Neural cell (in vitro differentiated cells): ENCODE measurements around the gene DNAH10. TPM values are rescaled to one million over a fixed set of nuclear protein-coding genes. Genes with fewer than 3 reads are reported as not detected.
A peak's percentile ranks its signal among the peaks of the same experiment; 100 is the strongest.
"Not testable (repeated sequence)": the region's sequence is repeated elsewhere in the genome, so short reads cannot be mapped to it uniquely, and the experiment has no call there.

ENCODE experiments used
- H2AFZ ChIP-seq: fragments of 200-600, 300-800 bp; sonication (generic), shearing (Covaris generic); 2 replicates; pipeline ENCODE4 v1.6.0; 2014; ENCODE audit warnings: low read depth, mild to moderate bottlenecking, antibody characterized with exemption, low read length, moderate library complexity
- H3F3A ChIP-seq: fragments of 200-600 bp; shearing (Covaris generic); 2 replicates; pipeline ENCODE4 v1.6.1; 2016; ENCODE audit warnings: mild to moderate bottlenecking, moderate library complexity, mixed read lengths, antibody characterized with exemption, low read length; ENCODE audit not compliant: insufficient read depth, poor library complexity, severe bottlenecking
- H3K27ac ChIP-seq: fragments of 200-600, 300-800 bp; sonication (generic), shearing (Covaris generic); 2 replicates; pipeline ENCODE4 v1.5.1; 2014; ENCODE audit warnings: mild to moderate bottlenecking, low read length, moderate library complexity
- H3K27me3 ChIP-seq: fragments of 300-800, 200-600 bp; sonication (generic), shearing (Covaris generic); 2 replicates; pipeline ENCODE4 v1.6.0; 2014; ENCODE audit warnings: mild to moderate bottlenecking, low read depth, low read length, moderate library complexity; ENCODE audit not compliant: insufficient read depth
- H3K36me3 ChIP-seq: fragments of 300-800, 200-600 bp; sonication (generic), shearing (Covaris generic); 2 replicates; pipeline ENCODE4 v1.5.1; 2014; ENCODE audit warnings: mild to moderate bottlenecking, antibody characterized with exemption, low read length, moderate library complexity; ENCODE audit not compliant: insufficient read depth
- H3K4me2 ChIP-seq: fragments of 300-800, 200-600 bp; sonication (generic), shearing (Covaris generic); 2 replicates; pipeline ENCODE4 v1.6.0; 2014; ENCODE audit warnings: mild to moderate bottlenecking, low read length
- H3K4me3 ChIP-seq: fragments of 300-800, 200-600 bp; sonication (generic), shearing (Covaris generic); 2 replicates; pipeline ENCODE4 v1.5.1; 2014; ENCODE audit warnings: mild to moderate bottlenecking, low read length, moderate library complexity
- H3K79me2 ChIP-seq: fragments of 200-600 bp; shearing (Covaris generic); replicated peaks from 2 replicates; pipeline ENCODE4 v1.6.0; 2014; ENCODE audit warnings: mild to moderate bottlenecking, low read length, moderate library complexity; ENCODE audit not compliant: insufficient read depth
- H3K9ac ChIP-seq: fragments of 300-800, 200-600 bp; sonication (generic), shearing (Covaris generic); 2 replicates; pipeline ENCODE4 v1.6.1; 2016; ENCODE audit warnings: mild to moderate bottlenecking, low read length, mixed read lengths
- H3K9me2 ChIP-seq: fragments of 200-600 bp; shearing (Covaris generic); 2 replicates; pipeline ENCODE4 v1.6.1; 2016; ENCODE audit warnings: mild to moderate bottlenecking, low read length, mixed read lengths; ENCODE audit not compliant: insufficient read depth
- H3K9me3 ChIP-seq: fragments of 200-600, 300-800 bp; sonication (generic), shearing (Covaris generic); 2 replicates; pipeline ENCODE4 v1.6.1; 2016; ENCODE audit warnings: mild to moderate bottlenecking, mixed run types, low read length, moderate library complexity, mixed read lengths
- H4K20me1 ChIP-seq: fragments of 200-600 bp; shearing (Covaris generic); 2 replicates; pipeline ENCODE4 v1.6.1; 2016; ENCODE audit warnings: mild to moderate bottlenecking, mixed run types; ENCODE audit not compliant: insufficient read depth
- CTCF ChIP-seq: fragments of 450-650 bp; IDR thresholded peaks from 2 replicates; pipeline ENCODE4 v1.5.1; 2014; ENCODE audit warnings: antibody characterized with exemption, mild to moderate bottlenecking, moderate library complexity; ENCODE audit not compliant: poor library complexity, severe bottlenecking
- EP300 ChIP-seq: fragments of 450-650 bp; conservative IDR thresholded peaks from 2 replicates; pipeline ENCODE4 v1.6.1; 2014; ENCODE audit warnings: antibody characterized with exemption, mild to moderate bottlenecking, moderate library complexity; ENCODE audit not compliant: poor library complexity, severe bottlenecking
- EZH2 ChIP-seq: fragments of 200-600, 300-800 bp; shearing (Covaris generic), sonication (generic); IDR thresholded peaks from 2 replicates; pipeline ENCODE4 v1.6.1; 2014; ENCODE audit warnings: antibody characterized with exemption, low read length, borderline replicate concordance, mild to moderate bottlenecking; ENCODE audit not compliant: insufficient read depth, poor library complexity, severe bottlenecking
- MXI1 ChIP-seq: fragments of 450-650 bp; conservative IDR thresholded peaks from 2 replicates; pipeline ENCODE4 v1.6.1; 2014; ENCODE audit warnings: antibody characterized with exemption, mild to moderate bottlenecking; ENCODE audit not compliant: poor library complexity, severe bottlenecking
- POLR2AphosphoS5 ChIP-seq: IDR thresholded peaks from 2 replicates; pipeline ENCODE4 v1.6.1; 2012
- RAD21 ChIP-seq: fragments of 450-650 bp; conservative IDR thresholded peaks from 2 replicates; pipeline ENCODE4 v1.6.1; 2014; ENCODE audit warnings: antibody characterized with exemption, mild to moderate bottlenecking, moderate library complexity
- REST ChIP-seq: IDR thresholded peaks from 2 replicates; pipeline ENCODE4 v1.6.1; 2012; ENCODE audit warnings: borderline replicate concordance
- SMC3 ChIP-seq: fragments of 450-650 bp; conservative IDR thresholded peaks from 2 replicates; pipeline ENCODE4 v1.6.1; 2014; ENCODE audit warnings: antibody characterized with exemption, mild to moderate bottlenecking, moderate library complexity; ENCODE audit not compliant: poor library complexity
- TAF1 ChIP-seq: IDR thresholded peaks from 2 replicates; pipeline ENCODE4 v1.6.1; 2012; ENCODE audit warnings: low read depth
- polyA plus RNA-seq: library from polyadenylated mRNA; depleted of rRNA; stranded (reverse); fragments of >200 nt; gene quantifications from 2 replicates; pipeline ENCODE4 v1.2.3, GENCODE V29; 2014

Gene DNAH10
- polyA plus RNA-seq, 1 donor from 2014 or later = 1.9 TPM

- Histone ChIP-seq H3K9me2 (no peaks in the 10 kb centered on the region), H3K9me3 (peaks cover 4% of the 10 kb centered on the region), H4K20me1 (no peaks in the 10 kb centered on the region), H3K27me3 (no peaks in the 10 kb centered on the region), H2AFZ (no peak overlapping the region), H3K4me2 (no peak overlapping the region), H3F3A (no peaks in the 10 kb centered on the region), H3K4me3 (no peak overlapping the region), H3K36me3 (no peaks in the 10 kb centered on the region), H3K9ac (no peak overlapping the region), H3K79me2 (peaks cover 9% of the 10 kb centered on the region), H3K27ac (no peak overlapping the region)
- no peak for TF ChIP-seq TAF1
Observed at GRCh38 chr12:123946152-123946515, 184.0 kb downstream of the DNAH10 start.

DNA sequence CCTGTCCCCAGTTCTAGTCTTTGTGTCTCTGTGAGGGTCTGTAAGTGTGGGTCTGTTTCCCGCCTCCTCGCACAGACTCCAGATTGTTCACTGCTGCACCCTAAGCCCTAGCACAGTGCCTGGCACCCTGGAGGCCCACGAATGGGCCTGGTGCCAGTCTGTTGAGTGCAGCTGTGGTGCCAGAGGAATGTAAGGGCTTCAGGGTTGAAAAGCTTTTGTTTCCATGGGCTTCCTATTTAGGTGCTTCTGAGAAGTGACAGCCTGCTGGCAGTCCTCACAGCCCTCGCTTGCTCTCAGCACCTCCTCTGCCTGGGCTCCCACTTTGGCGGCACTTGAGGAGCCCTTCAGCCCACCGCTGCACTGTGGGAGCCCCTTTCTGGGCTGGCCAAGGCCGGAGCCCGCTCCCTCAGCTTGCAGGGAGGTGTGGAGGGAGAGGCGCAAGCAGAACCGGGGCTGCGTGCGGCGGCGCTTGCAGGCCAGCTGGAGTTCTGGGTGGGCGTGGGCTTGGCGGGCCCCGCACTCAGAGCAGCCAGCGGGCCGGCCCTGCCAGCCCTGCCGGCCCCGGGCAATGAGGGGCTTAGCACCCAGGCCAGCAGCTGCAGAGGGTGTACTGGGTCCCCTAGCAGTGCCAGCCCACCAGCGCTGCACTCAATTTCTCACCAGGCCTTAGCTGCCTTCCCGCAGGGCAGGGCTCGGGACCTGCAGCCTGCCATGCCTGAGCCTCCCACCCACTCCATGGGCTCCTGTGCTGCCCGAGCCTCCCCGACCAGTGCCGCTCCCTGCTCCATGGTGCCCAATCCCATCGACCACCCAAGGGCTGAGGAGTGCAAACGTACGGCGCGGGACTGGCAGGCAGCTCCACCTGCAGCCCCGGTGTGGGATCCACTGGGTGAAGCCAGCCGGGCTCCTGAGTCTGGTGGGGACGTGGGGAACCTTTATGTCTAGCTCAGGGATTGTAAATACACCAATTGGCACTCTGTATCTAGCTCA is 184.7 kb downstream of the DNAH10 start:
- not testable (repeated sequence) for H3K27ac ChIP-seq, H3K9ac ChIP-seq, H3K4me3 ChIP-seq, H4K20me1 ChIP-seq, H3K4me2 ChIP-seq, H3K79me2 ChIP-seq, H3K36me3 ChIP-seq, H3K9me2 ChIP-seq, H3K27me3 ChIP-seq, H3F3A ChIP-seq, H2AFZ ChIP-seq, H3K9me3 ChIP-seq

- not testable (repeated sequence) for H3K9me2 ChIP-seq, H3K4me2 ChIP-seq, H4K20me1 ChIP-seq, H3K36me3 ChIP-seq, H3K27ac ChIP-seq, H3F3A ChIP-seq, H3K9ac ChIP-seq, H3K4me3 ChIP-seq, H3K9me3 ChIP-seq, H3K27me3 ChIP-seq, H2AFZ ChIP-seq
- peaks cover 15% of the 10 kb centered on the region for H3K79me2 ChIP-seq
Observed at GRCh38 chr12:123947531-123947930, 185.4 kb downstream of the DNAH10 start.

GRCh38 chr12:123948401-123948795 is 186.3 kb downstream of the DNAH10 start:
- peak overlapping the region; percentile 34 for H3K4me3 ChIP-seq
- H3K9me2 ChIP-seq = no peaks in the 10 kb centered on the region
- no peaks in the 10 kb centered on the region for H3F3A ChIP-seq
- H3K27me3 ChIP-seq = no peaks in the 10 kb centered on the region
- H3K9ac ChIP-seq = peak overlapping the region; percentile 23
- peaks cover 20% of the 10 kb centered on the region for H3K79me2 ChIP-seq
- H3K36me3 ChIP-seq = no peaks in the 10 kb centered on the region
- no peak overlapping the region for H3K4me2 ChIP-seq
- H3K9me3 ChIP-seq = peaks cover 4% of the 10 kb centered on the region
- H2AFZ ChIP-seq = no peak overlapping the region
- H3K27ac ChIP-seq = peak overlapping the region; percentile 63
- H4K20me1 ChIP-seq = no peaks in the 10 kb centered on the region
- TF ChIP-seq TAF1 (no peak), REST (no peak), SMC3 (no peak), CTCF (no peak), RAD21 (no peak), EP300 (no peak), POLR2AphosphoS5 (no peak), EZH2 (no peak), MXI1 (no peak)
